HepG2 (cell line): ENCODE results near the gene CEBPA. TPM values are rescaled to one million over a fixed set of nuclear protein-coding genes. Genes with fewer than 3 reads are reported as not detected.

Experiments used
- EP300 ChIP-seq, 3 experiments: sonication (generic) in 1 of 3; formaldehyde crosslinking in 1 of 3; IDR thresholded peaks; 2 replicates each; pipeline versions ENCODE4 v1.5.1 to v1.6.1; 2011 to 2020; ENCODE audit warnings: low read depth in 2 of 3, low read length in 2 of 3, borderline replicate concordance in 1 of 3, improper control_type of control experiment in 1 of 3, mild to moderate bottlenecking in 1 of 3, missing genetic modification reagents in 1 of 3, moderate library complexity in 1 of 3
- FOXA1 ChIP-seq, 2 experiments: fragments of 450-650 bp in 1 of 2; sonication (generic) in 1 of 2; formaldehyde crosslinking in 1 of 2; IDR thresholded peaks; 2 replicates each; pipeline versions ENCODE4 v1.4.0 to v1.6.1; 2016 to 2020; ENCODE audit warnings: missing genetic modification reagents in 1 of 2
- FOXJ3 ChIP-seq: sonication (generic); formaldehyde crosslinking; IDR thresholded peaks from 2 replicates; pipeline ENCODE4 v1.4.0; 2020; ENCODE audit warnings: missing genetic modification reagents, mild to moderate bottlenecking, borderline replicate concordance
- HOXA3 ChIP-seq: sonication (generic); formaldehyde crosslinking; IDR thresholded peaks from 2 replicates; pipeline ENCODE4 v1.5.0; 2020; ENCODE audit warnings: missing genetic modification reagents
- HOXA7 ChIP-seq: sonication (generic); formaldehyde crosslinking; IDR thresholded peaks from 2 replicates; pipeline ENCODE4 v1.8.1; 2022; ENCODE audit warnings: mild to moderate bottlenecking, missing genetic modification reagents, moderate library complexity
- JUNB ChIP-seq: sonication (generic); formaldehyde crosslinking; IDR thresholded peaks from 2 replicates; pipeline ENCODE4 v1.8.0; 2022; ENCODE audit warnings: missing genetic modification reagents, mild to moderate bottlenecking, borderline replicate concordance
- NCOR1 ChIP-seq: fragments of 200-600 bp; sonication (generic); IDR thresholded peaks from 2 replicates; pipeline ENCODE4 v1.7.0; 2017; ENCODE audit warnings: antibody characterized with exemption, low read length, borderline replicate concordance
- NFIC ChIP-seq: IDR thresholded peaks from 2 replicates; pipeline ENCODE4 v1.6.1; 2012; ENCODE audit warnings: mild to moderate bottlenecking, low read length, inconsistent platforms
- RCOR2 ChIP-seq: IDR thresholded peaks from 2 replicates; pipeline ENCODE4 v1.6.1; 2016; ENCODE audit warnings: missing biosample characterization, missing genetic modification reagents
- SATB2 ChIP-seq: sonication (generic); formaldehyde crosslinking; IDR thresholded peaks from 2 replicates; pipeline ENCODE4 v1.5.0; 2020; ENCODE audit warnings: missing genetic modification reagents
- SP1 ChIP-seq, 2 experiments: fragments of 450-650 bp in 1 of 2; sonication (generic) in 1 of 2; formaldehyde crosslinking in 1 of 2; IDR thresholded peaks; 2 replicates each; pipeline versions ENCODE4 v1.4.0 to v1.6.1; 2016 to 2020; ENCODE audit warnings: missing genetic modification reagents in 1 of 2
- STAG1 ChIP-seq: sonication (generic); formaldehyde crosslinking; IDR thresholded peaks from 2 replicates; pipeline ENCODE4 v1.4.0; 2020; ENCODE audit warnings: missing genetic modification reagents
- ZBTB10 ChIP-seq: sonication (generic); formaldehyde crosslinking; IDR thresholded peaks from 2 replicates; pipeline ENCODE4 v1.4.0; 2020; ENCODE audit warnings: missing genetic modification reagents, borderline replicate concordance
- ZBTB20 ChIP-seq: sonication (generic); formaldehyde crosslinking; IDR thresholded peaks from 2 replicates; pipeline ENCODE4 v1.8.1; 2023; ENCODE audit warnings: missing genetic modification reagents, low read depth, mild to moderate bottlenecking, borderline replicate concordance
- ZMYM2 ChIP-seq: sonication (generic); formaldehyde crosslinking; IDR thresholded peaks from 2 replicates; pipeline ENCODE4 v1.8.0; 2022; ENCODE audit warnings: mild to moderate bottlenecking, missing genetic modification reagents
- ZNF17 ChIP-seq: sonication (generic); formaldehyde crosslinking; IDR thresholded peaks from 2 replicates; pipeline ENCODE4 v1.5.0; 2020; ENCODE audit warnings: mild to moderate bottlenecking, missing genetic modification reagents
- ZNF18 ChIP-seq: sonication (generic); formaldehyde crosslinking; IDR thresholded peaks from 2 replicates; pipeline ENCODE4 v1.8.0; 2022; ENCODE audit warnings: mild to moderate bottlenecking, missing genetic modification reagents; ENCODE audit not compliant: insufficient replicate concordance
- ZNF383 ChIP-seq: sonication (generic); formaldehyde crosslinking; IDR thresholded peaks from 2 replicates; pipeline ENCODE4 v1.4.0; 2020; ENCODE audit warnings: missing genetic modification reagents, mild to moderate bottlenecking, borderline replicate concordance
- ZNF761 ChIP-seq: sonication (generic); formaldehyde crosslinking; conservative IDR thresholded peaks from 2 replicates; pipeline ENCODE4 v1.4.0; 2020; ENCODE audit warnings: mild to moderate bottlenecking, missing genetic modification reagents
- polyA plus RNA-seq, 8 experiments: library from polyadenylated mRNA; depleted of rRNA in 3 of 8; stranded (reverse) in 7 of 8; unstranded in 1 of 8; fragments of >200 nt; fragmentation: Illumina TruSeq in 4 of 8; extraction: Trizol in 4 of 8; gene quantifications; 2 replicates each; pipeline versions ENCODE4 v1.2.1 to v1.2.3, GENCODE V29; 2011 to 2016; ENCODE audit warnings: low read depth in 4 of 8, missing spikeins in 1 of 8, mixed read lengths in 1 of 8; ENCODE audit not compliant: insufficient read depth in 1 of 8
- total RNA-seq, 5 experiments: library from RNA; depleted of rRNA; stranded (reverse); fragments of >200 nt; fragmentation: Illumina TruSeq; extraction: Trizol; gene quantifications; 2 replicates each; pipeline ENCODE4 v1.2.3, GENCODE V29; 2016; ENCODE audit warnings: low read depth in 1 of 5
- TF ChIP-seq, protein P1 (sequence below): sonication (generic); formaldehyde crosslinking; conservative IDR thresholded peaks from 2 replicates; pipeline ENCODE4 v1.4.0; 2020; ENCODE audit warnings: missing genetic modification reagents

CEBPA gene
- total and polyA plus RNA-seq, 2 of the 13 experiments (the other 11 are each of a cell fraction or from before 2014, with no cell fraction given) = 24.8 to 103 TPM

- TF ChIP-seq ZNF761 (CRISPR knock-in tag) (0 out of 2 replicates have a peak, but pooled peaks have one; percentile 50), HOXA3 (CRISPR knock-in tag) (0 out of 2 replicates have a peak, but pooled peaks have one; percentile 20), ZBTB20 (CRISPR knock-in tag) (no peak), JUNB (no peak), FOXA1 (IDR thresholded peaks at IDR 0.05) (no peak), FOXA1 (CRISPR knock-in tag; IDR thresholded peaks at IDR 0.05) (no peak), ZNF18 (CRISPR knock-in tag) (no peak), NCOR1 (peak; percentile 47; the same call in 1 of the 2 replicates), EP300 (IDR thresholded peaks at IDR 0.05; ENCODE audit: low read depth in 2 of 2, low read length in 2 of 2) (0 out of 4 replicates have a peak, but pooled peaks of 1 of the 2 experiments have one; percentile 4), EP300 (CRISPR knock-in tag; IDR thresholded peaks at IDR 0.05; ENCODE audit: borderline replicate concordance) (no peak), RCOR2 (CRISPR knock-in tag) (no peak), ZMYM2 (no peak), SP1 (IDR thresholded peaks at IDR 0.05) (no peak), SP1 (CRISPR knock-in tag; IDR thresholded peaks at IDR 0.05) (no peak), ZNF383 (CRISPR knock-in tag) (no peak), FOXJ3 (peak; percentile 38; the same call in 1 of the 2 replicates), SATB2 (CRISPR knock-in tag) (no peak), ZBTB10 (CRISPR knock-in tag) (no peak), HOXA7 (CRISPR knock-in tag) (no peak), STAG1 (CRISPR knock-in tag) (no peak), NFIC (no peak), ZNF17 (CRISPR knock-in tag) (no peak)
- TF ChIP-seq, protein P1, sequence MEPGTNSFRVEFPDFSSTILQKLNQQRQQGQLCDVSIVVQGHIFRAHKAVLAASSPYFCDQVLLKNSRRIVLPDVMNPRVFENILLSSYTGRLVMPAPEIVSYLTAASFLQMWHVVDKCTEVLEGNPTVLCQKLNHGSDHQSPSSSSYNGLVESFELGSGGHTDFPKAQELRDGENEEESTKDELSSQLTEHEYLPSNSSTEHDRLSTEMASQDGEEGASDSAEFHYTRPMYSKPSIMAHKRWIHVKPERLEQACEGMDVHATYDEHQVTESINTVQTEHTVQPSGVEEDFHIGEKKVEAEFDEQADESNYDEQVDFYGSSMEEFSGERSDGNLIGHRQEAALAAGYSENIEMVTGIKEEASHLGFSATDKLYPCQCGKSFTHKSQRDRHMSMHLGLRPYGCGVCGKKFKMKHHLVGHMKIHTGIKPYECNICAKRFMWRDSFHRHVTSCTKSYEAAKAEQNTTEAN (CRISPR knock-in tag) = 0 out of 2 replicates have a peak, but pooled peaks have one; percentile 30
These were observed 16.9 kb downstream of the CEBPA start (continued) for GRCh38 chr19:33285441-33285927.
